K562 (cell line): Measurements from ENCODE around the gene TMEM209. TPM values are rescaled to one million over a fixed set of nuclear protein-coding genes. Genes with fewer than 3 reads are reported as not detected.

Experiments
- AFF1 ChIP-seq, 2 experiments: fragments of 450-650 bp; IDR thresholded peaks; 2 replicates each; pipeline ENCODE4 v1.6.1; 2018; ENCODE audit warnings: mild to moderate bottlenecking in 2 of 2, low read depth in 1 of 2; ENCODE audit not compliant: partially characterized antibody in 2 of 2
- CHD4 ChIP-seq: fragments of 200-600 bp; sonication (generic); IDR thresholded peaks from 3 replicates; pipeline ENCODE4 v1.6.1; 2012; ENCODE audit warnings: low read depth, mild to moderate bottlenecking, mixed read lengths, low read length, inconsistent platforms; ENCODE audit not compliant: insufficient read depth, insufficient replicate concordance, poor library complexity, severe bottlenecking
- FOXJ2 ChIP-seq: fragments of 200-800 bp; sonication (Bioruptor generic); IDR thresholded peaks from 2 replicates; pipeline ENCODE4 v1.6.1; 2016; ENCODE audit warnings: missing genetic modification characterization, missing compliant biosample characterization
- FOXP1 ChIP-seq: sonication (generic); formaldehyde crosslinking; IDR thresholded peaks from 2 replicates; pipeline ENCODE4 v1.8.0; 2022; ENCODE audit warnings: mild to moderate bottlenecking, missing genetic modification reagents
- KDM5B ChIP-seq: fragments of 200-600 bp; sonication (generic); IDR thresholded peaks from 2 replicates; pipeline ENCODE4 v1.6.1; 2012; ENCODE audit warnings: low read depth, mild to moderate bottlenecking, moderate library complexity, low read length, control low read depth, inconsistent platforms; ENCODE audit not compliant: insufficient replicate concordance
- LEF1 ChIP-seq: fragments of 450-650 bp; IDR thresholded peaks from 2 replicates; pipeline ENCODE4 v1.6.1; 2016; ENCODE audit warnings: mild to moderate bottlenecking
- TBL1XR1 ChIP-seq, 2 experiments: IDR thresholded peaks; 2 replicates each; pipeline ENCODE4 v1.6.1; 2012; ENCODE audit warnings: improper control_type of control experiment in 2 of 2, low read length in 2 of 2, mild to moderate bottlenecking in 1 of 2
- THRAP3 ChIP-seq: fragments of 450-650 bp; IDR thresholded peaks from 2 replicates; pipeline ENCODE4 v1.6.1; 2016; ENCODE audit warnings: mild to moderate bottlenecking, inconsistent platforms, borderline replicate concordance
- THRB ChIP-seq: fragments of 450-650 bp; formaldehyde crosslinking; conservative IDR thresholded peaks from 2 replicates; pipeline ENCODE4 v1.4.0; 2022; ENCODE audit warnings: mild to moderate bottlenecking, missing genetic modification characterization
- YBX1 ChIP-seq: fragments of 450-650 bp; IDR thresholded peaks from 2 replicates; pipeline ENCODE4 v1.7.1; 2016; ENCODE audit warnings: mild to moderate bottlenecking
- ZC3H11A ChIP-seq: IDR thresholded peaks from 2 replicates; pipeline ENCODE4 v1.6.1; 2012; ENCODE audit warnings: low read depth, low read length, improper control_type of control experiment
- ZFP1 ChIP-seq: fragments of 450-650 bp; formaldehyde crosslinking; IDR thresholded peaks from 2 replicates; pipeline ENCODE4 v1.4.0; 2020; ENCODE audit warnings: mild to moderate bottlenecking, mixed read lengths
- ZNF589 ChIP-seq: fragments of 200-800 bp; sonication (Bioruptor generic); IDR thresholded peaks from 2 replicates; pipeline ENCODE4 v1.6.1; 2016; ENCODE audit warnings: low read depth, missing genetic modification characterization, missing compliant biosample characterization
- polyA plus RNA-seq, 8 experiments: library from polyadenylated mRNA; depleted of rRNA in 4 of 8; stranded (reverse) in 5 of 8; unstranded in 3 of 8; fragments of >200 nt; fragmentation: Nextera tagmentation in 2 of 8; fragmentation: Illumina TruSeq in 1 of 8; extraction: Ambion mirVana in 2 of 8; extraction: Trizol in 1 of 8; gene quantifications; 2 replicates each; pipeline versions ENCODE4 v1.2.1 to v1.2.3, GENCODE V29; 2011 to 2014; ENCODE audit warnings: inconsistent platforms in 1 of 8, missing spikeins in 1 of 8
- total RNA-seq, 7 experiments: library from RNA; depleted of rRNA in 6 of 7; stranded (reverse); fragments of >200 nt in 6 of 7; fragmentation: Illumina TruSeq in 2 of 7; extraction: Trizol in 2 of 7; gene quantifications; 2 replicates each; pipeline versions ENCODE4 v1.2.1 to v1.2.3, GENCODE V29; 2011 to 2021; ENCODE audit warnings: low replicate concordance in 1 of 7

TMEM209 gene
- total and polyA plus RNA-seq, 9 of the 15 experiments (the other 6 are each of a cell fraction or from before 2014, with no cell fraction given): 36.8 to 116 (median 76.6) TPM

- TF ChIP-seq THRB (CRISPR knock-in tag) (peak; percentile 88), THRAP3 (0 out of 2 replicates have a peak, but pooled peaks have one; percentile 18), AFF1 (IDR thresholded peaks at IDR 0.05; ENCODE audit: low read depth in 1 of 2, partially characterized antibody in 2 of 2) (no peak), FOXJ2 (tag) (no peak), ZFP1 (CRISPR knock-in tag) (no peak), ZC3H11A (no peak), TBL1XR1 (IDR thresholded peaks at IDR 0.05; ENCODE audit: low read length in 2 of 2) (0 out of 4 replicates have a peak, but pooled peaks of 1 of the 2 experiments have one; percentile 23), KDM5B (no peak), YBX1 (0 out of 2 replicates have a peak, but pooled peaks have one; percentile 15), ZNF589 (no peak), CHD4 (peak; percentile 50), LEF1 (no peak), FOXP1 (CRISPR knock-in tag) (peak; percentile 83)
Measured at GRCh38 chr7:130151591-130152492, 53.4 kb downstream of the TMEM209 start (continued).
